CD4-positive, alpha-beta T cell treated with Interferon gamma for 1 hour (primary cell): Measurements from ENCODE around the gene POGZ.

ENCODE experiments used
- DNase-seq: peaks from one replicate; pipeline ENCODE4 v3.0.0-alpha.2; 2020

Gene POGZ

GRCh38 chr1:151369621-151370048, 89.7 kb downstream of the POGZ start:
- DNase-seq, result no peak

GRCh38 chr1:151369302-151369610, 90.0 kb downstream of the POGZ start:
- no peak for DNase-seq

GRCh38 chr1:151368393-151369301, 90.6 kb downstream of the POGZ start:
- no peak for DNase-seq

GRCh38 chr1:151367658-151368392, 91.5 kb downstream of the POGZ start:
- DNase-seq, result no peak

GRCh38 chr1:151364996-151365395, 94.3 kb downstream of the POGZ start:
- no peak for DNase-seq

GRCh38 chr1:151362308-151363155, 96.8 kb downstream of the POGZ start:
- DNase-seq, result no peak

- no peak for DNase-seq
Observed at GRCh38 chr1:151361883-151362282, 97.4 kb downstream of the POGZ start.

GRCh38 chr1:151356696-151357095, 102.6 kb downstream of the POGZ start:
- no peak for DNase-seq
